ENCODE data around the gene EIF2D.

- TF ChIP-seq SAFB2 (IDR thresholded peaks at IDR 0.05; ENCODE audit: borderline replicate concordance, low read depth, low read length, severe bottlenecking), result no peak
- no peak for TF ChIP-seq ARID2 (IDR thresholded peaks at IDR 0.05)
- no peak for TF ChIP-seq CTCF (IDR thresholded peaks at IDR 0.05 in 2 of 3, conservative IDR thresholded peaks at IDR 0.05 in 1 of 3; ENCODE audit: insufficient read depth in 2 of 3, low read depth in 1 of 3, low read length in 3 of 3)
- no peak for TF ChIP-seq ZZZ3 (IDR thresholded peaks at IDR 0.05)
Measured at GRCh38 chr1:206647224-206647623, 35.0 kb upstream of the EIF2D start.
